K562 (cell line): ENCODE results near the gene HRC. TPM values are rescaled to one million over a fixed set of nuclear protein-coding genes. Genes with fewer than 3 reads are reported as not detected.

Experiments
- CBX1 ChIP-seq: sonication (generic); IDR thresholded peaks from 2 replicates; pipeline ENCODE4 v1.6.1; 2016; ENCODE audit warnings: antibody characterized with exemption, low read depth, mild to moderate bottlenecking
- CREB1 ChIP-seq, 2 experiments: sonication (generic) in 1 of 2; formaldehyde crosslinking in 1 of 2; IDR thresholded peaks; 2 replicates each; pipeline versions ENCODE4 v1.6.1 to v1.8.0; 2012 to 2022; ENCODE audit warnings: inconsistent platforms in 1 of 2, mild to moderate bottlenecking in 1 of 2, missing genetic modification reagents in 1 of 2, moderate library complexity in 1 of 2
- ELF1 ChIP-seq: fragments of 200-800 bp; sonication (Bioruptor generic); IDR thresholded peaks from 2 replicates; pipeline ENCODE4 v1.6.1; 2016; ENCODE audit warnings: missing genetic modification characterization, missing compliant biosample characterization
- HDAC2 ChIP-seq: fragments of 450-650 bp; IDR thresholded peaks from 2 replicates; pipeline ENCODE4 v1.6.1; 2016; ENCODE audit warnings: mild to moderate bottlenecking
- KDM2B ChIP-seq: fragments of 250-450 bp; sonication (Bioruptor Pico); IDR thresholded peaks from 2 replicates; pipeline ENCODE4 v1.8.0; 2021; ENCODE audit warnings: mild to moderate bottlenecking, moderate library complexity
- KDM4B ChIP-seq, 2 experiments: fragments of 450-650 bp in 1 of 2; sonication (generic) in 1 of 2; IDR thresholded peaks; 2 replicates each; pipeline ENCODE4 v1.6.1; 2016 to 2017; ENCODE audit warnings: borderline replicate concordance in 2 of 2, antibody characterized with exemption in 1 of 2, low read depth in 1 of 2, mild to moderate bottlenecking in 1 of 2
- KDM5B ChIP-seq: fragments of 200-600 bp; sonication (generic); IDR thresholded peaks from 2 replicates; pipeline ENCODE4 v1.6.1; 2012; ENCODE audit warnings: low read depth, mild to moderate bottlenecking, moderate library complexity, low read length, control low read depth, inconsistent platforms; ENCODE audit not compliant: insufficient replicate concordance
- KLF1 ChIP-seq: fragments of 450-650 bp; IDR thresholded peaks from 2 replicates; pipeline ENCODE4 v1.6.1; 2016; ENCODE audit warnings: missing genetic modification characterization, missing compliant biosample characterization
- MCM7 ChIP-seq, 2 experiments: fragments of 450-650 bp; IDR thresholded peaks; 2 replicates each; pipeline ENCODE4 v1.6.1; 2016 to 2018
- MIER1 ChIP-seq: fragments of 450-650 bp; IDR thresholded peaks from 2 replicates; pipeline ENCODE4 v1.6.1; 2016; ENCODE audit warnings: antibody characterized with exemption, mild to moderate bottlenecking, low read depth
- POLR2A ChIP-seq: fragments of 450-650 bp; conservative IDR thresholded peaks from 2 replicates; pipeline ENCODE4 v1.6.1; 2016
- POLR2G ChIP-seq: fragments of 200-400 bp; formaldehyde crosslinking; IDR thresholded peaks from 2 replicates; pipeline ENCODE4 v1.6.1; 2017; ENCODE audit warnings: low read depth, mild to moderate bottlenecking, antibody characterized with exemption, low read length, moderate library complexity
- POLR3G ChIP-seq: IDR thresholded peaks from 2 replicates; pipeline ENCODE4 v1.6.1; 2011; ENCODE audit not compliant: insufficient read length, insufficient replicate concordance; ENCODE audit errors: extremely low read depth
- RFX1 ChIP-seq: fragments of 450-650 bp; IDR thresholded peaks from 2 replicates; pipeline ENCODE4 v1.6.1; 2016; ENCODE audit warnings: mild to moderate bottlenecking, moderate library complexity
- RNF2 ChIP-seq: sonication (generic); IDR thresholded peaks from 2 replicates; pipeline ENCODE4 v1.6.1; 2016
- ZFX ChIP-seq: sonication (generic); formaldehyde crosslinking; IDR thresholded peaks from 2 replicates; pipeline ENCODE4 v1.8.0; 2022; ENCODE audit warnings: mild to moderate bottlenecking, missing genetic modification reagents, moderate library complexity
- ZNF12 ChIP-seq: sonication (generic); formaldehyde crosslinking; IDR thresholded peaks from 2 replicates; pipeline ENCODE4 v1.4.0; 2020; ENCODE audit warnings: mild to moderate bottlenecking, missing genetic modification reagents
- ZNF165 ChIP-seq: fragments of 250-450 bp; sonication (Bioruptor Pico); IDR thresholded peaks from 2 replicates; pipeline ENCODE4 v1.4.0; 2020; ENCODE audit warnings: borderline replicate concordance
- ZNF282 ChIP-seq: sonication (generic); formaldehyde crosslinking; IDR thresholded peaks from 2 replicates; pipeline ENCODE4 v1.8.1; 2023; ENCODE audit warnings: missing genetic modification reagents
- ZNF41 ChIP-seq: fragments of 250-450 bp; sonication (Bioruptor Pico); conservative IDR thresholded peaks from 2 replicates; pipeline ENCODE4 v1.4.0; 2020; ENCODE audit warnings: mild to moderate bottlenecking
- ZNF57 ChIP-seq: fragments of 450-650 bp; formaldehyde crosslinking; IDR thresholded peaks from 2 replicates; pipeline ENCODE4 v1.4.0; 2020; ENCODE audit warnings: mild to moderate bottlenecking, moderate library complexity
- polyA plus RNA-seq, 8 experiments: library from polyadenylated mRNA; depleted of rRNA in 4 of 8; stranded (reverse) in 5 of 8; unstranded in 3 of 8; fragments of >200 nt; fragmentation: Nextera tagmentation in 2 of 8; fragmentation: Illumina TruSeq in 1 of 8; extraction: Ambion mirVana in 2 of 8; extraction: Trizol in 1 of 8; gene quantifications; 2 replicates each; pipeline versions ENCODE4 v1.2.1 to v1.2.3, GENCODE V29; 2011 to 2014; ENCODE audit warnings: inconsistent platforms in 1 of 8, missing spikeins in 1 of 8
- total RNA-seq, 7 experiments: library from RNA; depleted of rRNA in 6 of 7; stranded (reverse); fragments of >200 nt in 6 of 7; fragmentation: Illumina TruSeq in 2 of 7; extraction: Trizol in 2 of 7; gene quantifications; 2 replicates each; pipeline versions ENCODE4 v1.2.1 to v1.2.3, GENCODE V29; 2011 to 2021; ENCODE audit warnings: low replicate concordance in 1 of 7
- TF ChIP-seq, protein P1 (sequence below): fragments of 250-450 bp; sonication (Bioruptor Pico); IDR thresholded peaks from 2 replicates; pipeline ENCODE4 v1.9.0; 2021; ENCODE audit warnings: mild to moderate bottlenecking, inconsistent platforms
- TF ChIP-seq, protein P2 (sequence below), 2 experiments: fragments of 450-650 bp; conservative IDR thresholded peaks; 2 replicates each; pipeline ENCODE4 v1.6.1; 2017; ENCODE audit warnings: mild to moderate bottlenecking in 2 of 2, moderate library complexity in 2 of 2
- TF ChIP-seq, protein P3 (sequence below): fragments of 450-650 bp; IDR thresholded peaks from 2 replicates; pipeline ENCODE4 v1.6.1; 2016; ENCODE audit warnings: antibody characterized with exemption

The HRC gene
- total and polyA plus RNA-seq, 9 of the 15 experiments (the other 6 are each of a cell fraction or from before 2014, with no cell fraction given): 0.66 to 18.7 (median 13.1) TPM

DNA sequence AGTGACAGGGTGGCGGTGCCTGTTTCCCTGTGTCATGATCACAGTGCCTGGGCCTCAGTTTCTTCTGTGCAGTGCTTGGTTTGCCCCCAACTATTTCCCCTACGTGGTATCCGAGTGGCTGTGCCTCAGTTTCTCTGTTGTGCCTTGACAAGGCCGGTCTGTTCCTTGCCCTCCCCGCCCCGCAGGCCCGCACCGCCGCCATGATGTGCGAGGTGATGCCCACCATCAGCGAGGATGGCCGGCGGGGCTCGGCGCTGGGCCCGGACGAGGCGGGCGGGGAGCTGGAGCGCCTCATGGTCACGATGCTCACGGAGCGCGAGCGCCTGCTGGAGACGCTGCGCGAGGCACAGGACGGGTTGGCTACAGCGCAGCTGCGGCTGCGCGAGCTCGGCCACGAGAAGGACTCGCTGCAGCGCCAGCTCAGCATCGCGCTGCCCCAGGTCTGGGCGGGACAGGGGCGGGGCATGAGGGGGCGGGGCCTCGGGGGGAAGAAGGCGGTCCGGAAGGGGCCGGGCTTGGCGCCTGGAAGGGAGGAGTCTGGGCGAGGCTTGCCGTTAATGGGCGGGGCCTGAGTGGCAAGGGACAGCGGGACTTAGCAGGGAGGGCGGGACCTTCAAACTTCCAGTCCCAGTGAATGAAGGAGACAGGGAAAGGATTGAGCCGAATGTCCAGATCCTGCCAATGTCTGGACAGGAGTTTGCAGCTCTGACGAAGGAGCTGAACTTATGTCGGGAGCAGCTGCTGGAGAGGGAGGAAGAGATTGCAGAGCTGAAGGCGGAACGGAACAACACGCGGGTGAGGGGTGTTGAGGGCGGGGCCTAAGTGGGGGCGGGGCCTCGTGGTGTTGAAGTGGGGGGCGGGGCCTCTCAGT, 27.3 kb downstream of the HRC start (continued):
- no peak for TF ChIP-seq ZNF41 (CRISPR knock-in tag)
- peak; percentile 90; the same call in 1 of the 2 replicates for TF ChIP-seq CBX1
- TF ChIP-seq KDM4B (IDR thresholded peaks at IDR 0.05; ENCODE audit: borderline replicate concordance in 2 of 2, low read depth in 1 of 2): no peak
- peak; percentile 91 for TF ChIP-seq ZNF12 (CRISPR knock-in tag)
- TF ChIP-seq, protein P1, sequence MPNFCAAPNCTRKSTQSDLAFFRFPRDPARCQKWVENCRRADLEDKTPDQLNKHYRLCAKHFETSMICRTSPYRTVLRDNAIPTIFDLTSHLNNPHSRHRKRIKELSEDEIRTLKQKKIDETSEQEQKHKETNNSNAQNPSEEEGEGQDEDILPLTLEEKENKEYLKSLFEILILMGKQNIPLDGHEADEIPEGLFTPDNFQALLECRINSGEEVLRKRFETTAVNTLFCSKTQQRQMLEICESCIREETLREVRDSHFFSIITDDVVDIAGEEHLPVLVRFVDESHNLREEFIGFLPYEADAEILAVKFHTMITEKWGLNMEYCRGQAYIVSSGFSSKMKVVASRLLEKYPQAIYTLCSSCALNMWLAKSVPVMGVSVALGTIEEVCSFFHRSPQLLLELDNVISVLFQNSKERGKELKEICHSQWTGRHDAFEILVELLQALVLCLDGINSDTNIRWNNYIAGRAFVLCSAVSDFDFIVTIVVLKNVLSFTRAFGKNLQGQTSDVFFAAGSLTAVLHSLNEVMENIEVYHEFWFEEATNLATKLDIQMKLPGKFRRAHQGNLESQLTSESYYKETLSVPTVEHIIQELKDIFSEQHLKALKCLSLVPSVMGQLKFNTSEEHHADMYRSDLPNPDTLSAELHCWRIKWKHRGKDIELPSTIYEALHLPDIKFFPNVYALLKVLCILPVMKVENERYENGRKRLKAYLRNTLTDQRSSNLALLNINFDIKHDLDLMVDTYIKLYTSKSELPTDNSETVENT: peak; percentile 82; the same call in 1 of the 2 replicates
- TF ChIP-seq KLF1 (tag): no peak
- TF ChIP-seq RFX1: no peak
- TF ChIP-seq ZNF282 (CRISPR knock-in tag): peak; percentile 99; the same call in 1 of the 2 replicates
- TF ChIP-seq ZNF165 (CRISPR knock-in tag): 0 out of 2 replicates have a peak, but pooled peaks have one; percentile 40
- TF ChIP-seq MCM7 (IDR thresholded peaks at IDR 0.05): no peak
- TF ChIP-seq CREB1 (IDR thresholded peaks at IDR 0.05): no peak
- TF ChIP-seq CREB1 (CRISPR knock-in tag; IDR thresholded peaks at IDR 0.05): peak; percentile 65; the same call in 1 of the 2 replicates
- TF ChIP-seq, protein P2, sequence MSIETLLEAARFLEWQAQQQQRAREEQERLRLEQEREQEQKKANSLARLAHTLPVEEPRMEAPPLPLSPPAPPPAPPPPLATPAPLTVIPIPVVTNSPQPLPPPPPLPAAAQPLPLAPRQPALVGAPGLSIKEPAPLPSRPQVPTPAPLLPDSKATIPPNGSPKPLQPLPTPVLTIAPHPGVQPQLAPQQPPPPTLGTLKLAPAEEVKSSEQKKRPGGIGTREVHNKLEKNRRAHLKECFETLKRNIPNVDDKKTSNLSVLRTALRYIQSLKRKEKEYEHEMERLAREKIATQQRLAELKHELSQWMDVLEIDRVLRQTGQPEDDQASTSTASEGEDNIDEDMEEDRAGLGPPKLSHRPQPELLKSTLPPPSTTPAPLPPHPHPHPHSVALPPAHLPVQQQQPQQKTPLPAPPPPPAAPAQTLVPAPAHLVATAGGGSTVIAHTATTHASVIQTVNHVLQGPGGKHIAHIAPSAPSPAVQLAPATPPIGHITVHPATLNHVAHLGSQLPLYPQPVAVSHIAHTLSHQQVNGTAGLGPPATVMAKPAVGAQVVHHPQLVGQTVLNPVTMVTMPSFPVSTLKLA (conservative IDR thresholded peaks at IDR 0.05): peak; percentile 66 to 91; a peak in 3 of 4 replicates
- TF ChIP-seq, protein P3, sequence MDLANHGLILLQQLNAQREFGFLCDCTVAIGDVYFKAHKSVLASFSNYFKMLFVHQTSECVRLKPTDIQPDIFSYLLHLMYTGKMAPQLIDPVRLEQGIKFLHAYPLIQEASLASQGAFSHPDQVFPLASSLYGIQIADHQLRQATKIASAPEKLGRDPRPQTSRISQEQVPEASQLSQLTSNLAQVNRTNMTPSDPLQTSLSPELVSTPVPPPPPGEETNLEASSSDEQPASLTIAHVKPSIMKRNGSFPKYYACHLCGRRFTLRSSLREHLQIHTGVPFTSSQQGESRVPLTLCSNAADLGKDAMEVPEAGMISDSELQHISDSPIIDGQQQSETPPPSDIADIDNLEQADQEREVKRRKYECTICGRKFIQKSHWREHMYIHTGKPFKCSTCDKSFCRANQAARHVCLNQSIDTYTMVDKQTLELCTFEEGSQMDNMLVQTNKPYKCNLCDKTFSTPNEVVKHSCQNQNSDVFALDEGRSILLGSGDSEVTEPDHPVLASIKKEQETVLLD: peak; percentile 70; the same call in 1 of the 2 replicates
- TF ChIP-seq POLR2A: peak; percentile 36; the same call in 1 of the 2 replicates
- no peak for TF ChIP-seq POLR3G
- peak; percentile 32 for TF ChIP-seq KDM5B
- no peak for TF ChIP-seq MIER1
- peak; percentile 97 for TF ChIP-seq RNF2
- peak; percentile 24; the same call in 1 of the 2 replicates for TF ChIP-seq ELF1 (tag)
- TF ChIP-seq KDM2B (CRISPR knock-in tag): peak; percentile 82; the same call in 1 of the 2 replicates
- peak; percentile 35; the same call in 1 of the 2 replicates for TF ChIP-seq HDAC2
- TF ChIP-seq ZNF57: no peak
- TF ChIP-seq POLR2G: peak; percentile 90
- peak; percentile 89 for TF ChIP-seq ZFX (CRISPR knock-in tag)
